ENCODE results near the gene OCIAD1.

- TF ChIP-seq EZH2 (IDR thresholded peaks at IDR 0.05; ENCODE audit: low read depth): no peak
- TF ChIP-seq, protein P1, sequence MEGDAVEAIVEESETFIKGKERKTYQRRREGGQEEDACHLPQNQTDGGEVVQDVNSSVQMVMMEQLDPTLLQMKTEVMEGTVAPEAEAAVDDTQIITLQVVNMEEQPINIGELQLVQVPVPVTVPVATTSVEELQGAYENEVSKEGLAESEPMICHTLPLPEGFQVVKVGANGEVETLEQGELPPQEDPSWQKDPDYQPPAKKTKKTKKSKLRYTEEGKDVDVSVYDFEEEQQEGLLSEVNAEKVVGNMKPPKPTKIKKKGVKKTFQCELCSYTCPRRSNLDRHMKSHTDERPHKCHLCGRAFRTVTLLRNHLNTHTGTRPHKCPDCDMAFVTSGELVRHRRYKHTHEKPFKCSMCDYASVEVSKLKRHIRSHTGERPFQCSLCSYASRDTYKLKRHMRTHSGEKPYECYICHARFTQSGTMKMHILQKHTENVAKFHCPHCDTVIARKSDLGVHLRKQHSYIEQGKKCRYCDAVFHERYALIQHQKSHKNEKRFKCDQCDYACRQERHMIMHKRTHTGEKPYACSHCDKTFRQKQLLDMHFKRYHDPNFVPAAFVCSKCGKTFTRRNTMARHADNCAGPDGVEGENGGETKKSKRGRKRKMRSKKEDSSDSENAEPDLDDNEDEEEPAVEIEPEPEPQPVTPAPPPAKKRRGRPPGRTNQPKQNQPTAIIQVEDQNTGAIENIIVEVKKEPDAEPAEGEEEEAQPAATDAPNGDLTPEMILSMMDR (conservative IDR thresholded peaks at IDR 0.05): no peak
Measured at GRCh38 chr4:48910511-48910910, 79.6 kb downstream of the OCIAD1 start.
